Fibroblast of pulmonary artery (primary cell): ENCODE measurements around the gene COMMD9.

Source experiments
- DNase-seq: peaks from one replicate; pipeline ENCODE4 v3.0.0-alpha.2; 2010; ENCODE audit warnings: low read depth
- H3K4me3 ChIP-seq: replicated peaks from 2 replicates; pipeline ENCODE4 v1.5.1; 2011; ENCODE audit warnings: low read depth, mild to moderate bottlenecking, control low read depth, low read length, moderate library complexity
- CTCF ChIP-seq: IDR thresholded peaks from 2 replicates; pipeline ENCODE4 v1.5.1; 2011; ENCODE audit warnings: mild to moderate bottlenecking, control low read depth, low read length, inconsistent platforms; ENCODE audit errors: missing control alignments

The COMMD9 gene

GRCh38 chr11:36309779-36310178 is 20.6 kb upstream of the COMMD9 start:
- TF ChIP-seq CTCF: no peak
- H3K4me3 ChIP-seq: no peak overlapping the region
- no peak for DNase-seq

GRCh38 chr11:36308577-36308976 is 19.4 kb upstream of the COMMD9 start:
- TF ChIP-seq CTCF: no peak
- no peak for DNase-seq
- no peak overlapping the region for H3K4me3 ChIP-seq

DNA sequence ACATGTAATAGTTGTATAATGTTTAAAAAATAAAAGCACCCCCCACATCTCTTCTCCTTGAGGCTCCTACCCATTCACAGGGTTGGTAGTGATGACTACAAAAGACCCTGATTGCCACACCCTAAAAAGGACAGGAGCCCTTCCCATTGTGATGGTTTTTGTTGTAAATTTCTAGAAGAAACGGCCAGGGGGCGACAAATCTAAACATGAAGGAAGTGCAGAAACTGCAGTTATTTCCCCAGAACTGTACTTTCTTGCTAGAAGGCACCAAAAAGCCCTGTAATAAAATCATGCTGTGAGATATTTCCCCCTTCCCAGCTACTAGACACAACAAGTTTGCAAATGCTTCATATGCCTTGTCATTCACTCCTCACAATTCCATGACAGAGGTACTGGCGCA is 17.7 kb upstream of the COMMD9 start:
- peak; percentile 69 for TF ChIP-seq CTCF
- DNase-seq: peak; percentile 74
- no peak overlapping the region for H3K4me3 ChIP-seq

DNA sequence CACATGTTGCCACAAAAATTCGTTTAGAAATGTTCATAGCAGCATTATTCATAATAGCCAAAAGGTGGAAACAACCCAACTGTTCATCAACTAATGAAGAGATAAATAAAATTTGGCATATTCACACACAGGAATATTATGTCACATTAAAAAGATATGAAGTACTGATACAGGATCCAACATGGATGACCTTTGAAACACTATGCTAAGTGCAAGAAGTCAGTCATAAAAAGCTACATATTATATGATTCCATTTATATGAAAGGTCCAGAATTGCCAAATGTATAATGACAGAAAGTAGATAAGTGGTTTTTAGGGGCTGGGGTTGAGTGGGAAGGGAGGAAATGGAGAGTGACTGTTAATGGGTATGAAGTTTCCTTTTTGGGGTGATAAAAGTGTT is 15.8 kb upstream of the COMMD9 start:
- no peak for DNase-seq
- TF ChIP-seq CTCF: no peak
- no peak overlapping the region for H3K4me3 ChIP-seq

GRCh38 chr11:36304351-36304750 is 15.1 kb upstream of the COMMD9 start:
- no peak for DNase-seq
- TF ChIP-seq CTCF: no peak
- no peak overlapping the region for H3K4me3 ChIP-seq

DNA sequence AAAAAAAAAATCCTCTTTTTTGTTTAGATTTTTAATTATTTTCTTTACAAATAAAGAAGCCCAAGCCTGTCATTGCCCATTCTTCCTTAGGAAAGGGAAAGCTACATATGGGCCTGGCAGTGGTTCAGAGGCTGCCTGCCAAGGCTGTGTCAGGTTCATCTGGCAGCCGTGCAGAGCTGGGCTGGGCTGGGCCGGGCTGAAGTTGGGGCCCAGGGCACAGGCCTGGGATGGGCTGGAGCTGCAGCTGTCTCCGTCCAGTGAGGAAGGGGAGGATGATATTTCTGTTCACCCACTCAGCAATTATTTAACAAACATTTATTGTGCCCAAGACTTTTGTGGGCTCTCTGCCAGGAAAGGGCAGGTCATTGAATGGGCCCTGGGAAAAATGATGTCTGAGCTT is 11.4 kb upstream of the COMMD9 start:
- DNase-seq: peak; percentile 79
- H3K4me3 ChIP-seq: no peak overlapping the region
- no peak for TF ChIP-seq CTCF

DNA sequence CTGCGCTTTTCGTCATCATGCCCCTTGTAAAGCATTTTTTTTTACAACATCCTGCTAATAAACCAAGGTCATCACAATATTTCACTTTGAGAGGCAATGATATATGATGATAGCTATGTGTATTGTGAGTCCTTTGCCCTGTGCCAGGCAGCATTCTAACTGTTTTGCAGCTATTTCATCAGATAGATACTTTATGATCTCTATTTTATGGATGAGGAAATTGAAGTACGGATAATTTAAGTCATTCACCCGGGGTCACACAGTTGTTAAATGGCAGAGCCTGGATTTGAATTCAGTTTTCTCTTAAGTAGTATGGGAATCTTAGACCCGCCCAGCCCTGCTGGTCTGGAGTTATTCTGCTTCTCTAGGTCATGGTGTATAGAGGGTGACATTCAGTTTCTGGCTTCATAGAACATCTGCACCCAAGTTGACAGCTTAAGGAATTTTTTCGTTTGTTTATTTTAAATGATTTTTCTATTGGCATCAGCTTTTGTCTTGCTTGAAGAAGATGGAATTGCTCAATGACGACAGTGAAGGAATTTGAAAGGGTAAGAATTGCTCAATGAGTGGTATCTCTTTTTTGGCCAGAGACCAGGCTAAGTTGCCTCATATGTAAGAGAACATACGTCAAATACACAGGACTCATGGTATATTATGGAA is 7.8 kb upstream of the COMMD9 start:
- no peak overlapping the region for H3K4me3 ChIP-seq
- peak; percentile 97 for DNase-seq
- no peak for TF ChIP-seq CTCF
